Ecto neural progenitor cell (in vitro differentiated cells): ENCODE results near the gene FLNC.

ENCODE experiments used
- DNase-seq: peaks from one replicate; pipeline ENCODE4 v3.0.0-alpha.2; 2018; ENCODE audit warnings: low spot score

The FLNC gene

DNA sequence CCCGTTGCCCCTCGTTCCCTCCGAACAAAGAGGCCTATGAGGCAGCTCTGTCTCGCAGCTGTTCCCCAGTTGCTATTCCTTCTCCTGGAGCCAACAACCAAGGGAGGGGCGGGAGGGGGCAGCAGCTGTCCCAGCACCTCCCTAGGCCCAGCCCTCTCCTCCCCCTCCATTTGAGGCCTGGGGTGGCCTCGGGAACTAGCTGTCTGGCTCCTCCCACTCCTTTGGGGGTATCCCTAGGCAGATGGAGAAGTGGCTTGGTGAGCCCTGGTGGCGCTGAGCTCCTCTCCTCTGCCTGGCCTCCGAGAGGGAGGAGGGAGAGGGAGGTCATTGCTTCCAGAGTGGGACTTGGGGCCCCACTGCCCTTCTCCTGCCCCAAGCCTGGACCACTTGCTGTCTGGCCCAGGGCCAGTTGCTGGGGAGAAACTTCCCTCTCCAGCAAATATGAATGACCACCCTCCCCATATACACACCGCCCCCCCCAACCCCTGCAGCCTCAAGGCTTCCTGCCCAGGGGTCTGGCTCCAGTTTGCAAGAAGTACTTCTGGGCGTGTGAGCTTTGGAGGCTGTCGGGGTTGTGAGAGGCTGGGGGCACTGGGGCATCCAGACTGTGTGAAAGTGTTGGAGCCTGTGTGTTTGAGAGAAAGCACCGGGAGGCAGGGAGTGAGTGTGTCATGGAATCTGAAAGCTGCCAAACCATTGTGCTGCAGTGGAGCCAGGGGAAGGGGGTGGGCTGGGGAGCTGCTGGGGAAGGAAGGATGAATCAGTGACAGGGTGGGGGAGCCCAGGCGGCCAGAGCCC is 3.1 kb downstream of the FLNC start:
- peak; percentile 72 for DNase-seq

DNA sequence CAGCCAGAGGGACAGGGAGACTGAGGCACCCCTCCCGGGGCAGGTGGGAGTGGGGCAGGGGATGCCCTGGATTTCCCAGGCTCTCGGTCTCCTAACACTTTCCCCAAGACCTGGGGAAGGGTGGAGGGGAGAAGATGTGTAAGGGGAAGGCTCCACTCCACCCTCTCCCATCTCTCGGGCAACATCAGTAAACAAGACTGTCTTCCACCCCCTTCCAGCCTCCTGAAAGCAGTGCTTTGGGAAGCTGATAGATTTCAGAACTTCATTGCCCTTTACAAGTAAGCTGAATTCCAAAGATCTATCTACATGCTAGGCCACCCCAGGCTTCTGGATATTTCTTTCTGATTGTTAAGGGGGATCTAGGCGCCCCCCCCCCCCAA is 3.7 kb downstream of the FLNC start:
- DNase-seq = no peak

DNA sequence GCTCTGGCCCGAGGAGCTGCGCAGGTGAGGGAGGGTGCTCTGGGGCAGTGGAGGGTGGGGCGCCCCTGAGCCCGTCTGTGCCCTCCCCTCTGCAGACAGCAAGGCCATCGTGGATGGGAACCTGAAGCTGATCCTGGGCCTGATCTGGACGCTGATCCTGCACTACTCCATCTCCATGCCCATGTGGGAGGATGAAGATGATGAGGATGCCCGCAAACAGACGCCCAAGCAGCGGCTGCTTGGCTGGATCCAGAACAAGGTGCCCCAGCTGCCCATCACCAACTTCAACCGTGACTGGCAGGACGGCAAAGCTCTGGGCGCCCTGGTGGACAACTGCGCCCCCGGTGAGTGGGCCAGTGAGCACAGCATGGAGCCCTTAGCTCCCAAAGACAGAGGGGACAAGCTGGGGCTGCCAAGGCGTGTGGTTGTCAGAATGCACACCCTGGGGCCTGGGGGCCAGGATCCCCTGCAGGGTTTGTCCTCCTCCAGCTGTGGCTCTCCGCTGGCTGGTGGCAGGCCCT is 5.1 kb downstream of the FLNC start:
- DNase-seq = no peak

DNA sequence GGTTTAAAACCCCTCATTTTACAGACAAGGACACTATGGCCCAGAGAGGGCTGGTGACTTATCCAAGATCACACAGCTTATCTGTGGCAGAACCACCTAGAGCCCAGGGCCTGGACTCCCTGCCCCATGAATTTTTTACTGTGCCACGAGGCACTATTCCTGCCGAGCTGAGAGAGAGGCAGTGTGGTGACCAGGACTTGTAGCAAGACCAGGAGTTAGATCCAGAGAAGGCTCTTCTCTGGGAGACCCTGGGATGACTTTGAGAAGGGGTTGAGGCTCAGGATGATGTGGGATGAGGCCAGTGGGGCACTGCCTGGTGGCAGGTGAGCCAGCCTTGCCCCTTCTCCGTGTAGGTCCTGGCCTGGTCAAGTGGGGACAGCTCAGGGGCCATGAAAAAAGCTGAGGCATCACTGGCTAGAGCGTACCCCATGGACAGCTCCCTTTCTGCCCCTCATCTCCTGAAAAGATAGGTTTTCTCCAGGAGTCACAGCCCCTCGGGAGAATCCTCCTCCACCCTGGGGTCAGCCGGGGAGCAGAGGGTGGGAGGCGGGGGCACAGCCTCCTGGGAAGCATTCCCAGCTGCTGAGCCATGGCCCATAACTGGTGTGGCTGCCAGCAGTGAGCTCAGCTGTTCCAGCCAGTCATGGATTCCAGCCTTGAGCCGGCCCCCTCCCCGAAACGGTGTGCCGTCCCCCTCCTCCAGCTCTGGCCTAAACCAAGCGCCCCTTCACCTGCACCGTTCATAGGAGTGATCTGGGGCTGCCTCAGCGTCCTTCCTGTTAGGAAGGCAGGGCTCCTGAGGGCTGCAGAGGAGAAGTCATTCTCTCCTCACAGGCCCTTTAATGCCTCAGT is 5.8 kb downstream of the FLNC start:
- DNase-seq = no peak

DNA sequence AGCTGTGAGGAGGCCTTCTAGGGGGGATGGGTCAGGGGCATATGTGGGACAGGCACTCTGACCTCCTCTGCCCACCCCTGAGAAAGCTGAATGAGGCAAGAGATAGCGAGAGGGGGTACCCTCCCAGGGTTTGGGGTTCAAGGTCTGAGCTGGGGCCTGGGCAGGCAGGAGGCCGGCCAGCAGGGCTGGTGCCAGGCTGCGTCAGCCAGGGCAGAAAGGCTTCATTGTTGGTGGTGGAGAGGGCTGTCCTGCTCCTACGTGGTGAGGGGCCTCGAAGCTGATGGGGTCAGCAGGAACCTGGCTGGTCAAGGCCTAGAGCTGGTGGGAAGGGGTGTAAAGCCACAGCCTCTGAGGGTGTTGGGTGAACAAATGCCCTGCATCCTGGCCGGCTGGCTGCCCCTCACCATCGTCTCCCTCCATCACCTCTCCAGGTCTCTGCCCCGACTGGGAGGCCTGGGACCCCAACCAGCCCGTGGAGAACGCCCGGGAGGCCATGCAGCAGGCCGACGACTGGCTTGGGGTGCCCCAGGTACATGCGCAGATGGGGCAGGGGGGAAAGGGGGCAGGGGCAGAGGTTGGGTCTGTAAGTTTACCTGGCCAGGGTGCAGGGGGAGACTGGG is 6.6 kb downstream of the FLNC start:
- no peak for DNase-seq

DNA sequence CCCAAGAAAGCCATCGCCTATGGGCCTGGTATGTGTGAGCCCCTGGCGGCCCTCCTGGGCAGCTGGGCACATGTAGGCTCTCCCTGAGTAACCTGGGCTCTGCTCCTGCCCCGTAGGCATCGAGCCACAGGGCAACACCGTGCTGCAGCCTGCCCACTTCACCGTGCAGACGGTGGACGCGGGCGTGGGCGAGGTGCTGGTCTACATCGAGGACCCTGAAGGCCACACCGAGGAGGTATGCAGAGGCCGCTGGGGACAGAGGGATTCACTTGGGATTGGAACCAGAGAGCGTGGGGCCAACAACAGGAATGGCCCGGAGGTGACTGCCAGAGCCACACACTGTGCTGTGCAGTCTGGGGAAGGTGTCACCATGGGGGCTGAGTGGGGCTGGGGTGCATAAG is 7.3 kb downstream of the FLNC start:
- no peak for DNase-seq

DNA sequence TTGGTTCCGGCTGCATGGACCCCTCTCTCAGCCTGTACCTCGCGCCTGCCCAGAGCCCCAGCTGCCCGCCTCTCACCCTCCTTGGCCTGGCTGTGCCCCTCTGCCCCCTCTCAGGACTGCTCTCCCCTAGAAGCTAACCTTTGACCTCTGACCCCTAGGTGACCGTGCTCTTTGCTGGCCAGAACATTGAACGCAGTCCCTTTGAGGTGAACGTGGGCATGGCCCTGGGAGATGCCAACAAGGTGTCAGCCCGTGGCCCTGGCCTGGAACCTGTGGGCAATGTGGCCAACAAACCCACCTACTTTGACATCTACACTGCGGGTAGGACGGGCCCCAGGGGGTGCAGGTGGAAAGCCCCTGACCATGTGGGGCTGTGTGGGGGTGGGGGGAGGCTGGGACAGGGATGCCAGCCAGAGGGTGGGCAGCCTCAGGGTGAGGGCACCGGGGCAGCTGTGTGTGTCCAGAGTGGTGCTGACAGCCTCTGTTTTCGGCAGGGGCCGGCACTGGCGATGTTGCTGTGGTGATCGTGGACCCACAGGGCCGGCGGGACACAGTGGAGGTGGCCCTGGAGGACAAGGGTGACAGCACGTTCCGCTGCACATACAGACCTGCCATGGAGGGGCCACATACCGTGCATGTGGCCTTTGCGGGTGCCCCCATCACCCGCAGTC is 8.0 kb downstream of the FLNC start:
- no peak for DNase-seq

DNA sequence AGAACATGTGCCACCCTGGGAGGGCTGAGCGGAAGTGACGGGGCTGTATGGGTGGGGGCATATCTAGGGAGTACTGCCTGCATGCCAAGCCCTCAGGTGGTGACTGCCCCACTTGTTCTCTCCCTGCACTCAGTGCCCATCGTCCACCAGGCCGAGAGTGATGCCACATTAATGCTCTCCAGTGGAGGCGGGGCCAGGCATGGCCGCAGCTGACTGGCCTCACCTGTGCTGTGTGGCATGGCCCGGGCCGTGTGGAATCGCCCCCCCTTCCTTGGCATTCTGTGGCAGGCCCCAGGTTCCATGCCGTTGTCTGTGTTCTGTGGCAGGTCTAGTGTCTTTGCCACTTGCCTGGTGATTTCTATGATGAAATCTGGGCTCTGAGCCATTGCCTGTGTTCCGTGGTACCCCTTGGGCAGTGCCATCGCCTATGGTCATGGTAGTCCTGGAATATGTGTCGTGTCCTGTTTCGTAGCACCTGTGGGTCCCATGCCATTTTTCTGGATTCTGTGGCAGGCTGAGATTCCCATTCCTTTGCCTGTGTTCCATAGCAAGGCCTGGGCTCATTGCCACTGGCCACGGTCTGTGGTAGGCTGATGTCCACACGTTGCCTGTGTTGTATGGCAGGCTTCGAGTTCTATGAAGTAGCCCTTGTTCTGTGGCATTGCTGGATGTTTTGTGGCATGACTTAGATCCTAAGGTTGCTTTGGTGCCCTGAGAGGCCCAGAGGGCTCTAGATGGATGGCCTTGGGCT is 8.9 kb downstream of the FLNC start:
- DNase-seq = no peak

DNA sequence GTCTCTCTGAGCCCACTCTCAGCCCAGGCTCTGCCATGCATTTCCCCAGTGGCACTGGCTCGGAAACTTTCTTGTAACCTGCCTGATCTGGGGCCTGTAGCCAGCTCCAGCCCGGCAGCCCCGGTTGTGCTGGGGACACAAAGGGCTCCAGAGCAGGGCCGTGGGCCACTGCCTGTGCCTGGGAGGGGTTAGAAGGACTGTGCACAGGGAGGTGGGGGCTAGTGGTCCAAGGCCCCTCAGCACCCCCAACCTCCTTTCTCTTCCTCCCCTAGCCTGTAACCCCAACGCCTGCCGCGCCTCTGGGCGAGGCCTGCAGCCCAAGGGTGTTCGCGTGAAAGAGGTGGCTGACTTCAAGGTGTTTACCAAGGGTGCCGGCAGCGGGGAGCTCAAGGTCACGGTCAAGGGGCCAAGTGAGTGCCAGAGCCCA is 9.6 kb downstream of the FLNC start:
- no peak for DNase-seq

DNA sequence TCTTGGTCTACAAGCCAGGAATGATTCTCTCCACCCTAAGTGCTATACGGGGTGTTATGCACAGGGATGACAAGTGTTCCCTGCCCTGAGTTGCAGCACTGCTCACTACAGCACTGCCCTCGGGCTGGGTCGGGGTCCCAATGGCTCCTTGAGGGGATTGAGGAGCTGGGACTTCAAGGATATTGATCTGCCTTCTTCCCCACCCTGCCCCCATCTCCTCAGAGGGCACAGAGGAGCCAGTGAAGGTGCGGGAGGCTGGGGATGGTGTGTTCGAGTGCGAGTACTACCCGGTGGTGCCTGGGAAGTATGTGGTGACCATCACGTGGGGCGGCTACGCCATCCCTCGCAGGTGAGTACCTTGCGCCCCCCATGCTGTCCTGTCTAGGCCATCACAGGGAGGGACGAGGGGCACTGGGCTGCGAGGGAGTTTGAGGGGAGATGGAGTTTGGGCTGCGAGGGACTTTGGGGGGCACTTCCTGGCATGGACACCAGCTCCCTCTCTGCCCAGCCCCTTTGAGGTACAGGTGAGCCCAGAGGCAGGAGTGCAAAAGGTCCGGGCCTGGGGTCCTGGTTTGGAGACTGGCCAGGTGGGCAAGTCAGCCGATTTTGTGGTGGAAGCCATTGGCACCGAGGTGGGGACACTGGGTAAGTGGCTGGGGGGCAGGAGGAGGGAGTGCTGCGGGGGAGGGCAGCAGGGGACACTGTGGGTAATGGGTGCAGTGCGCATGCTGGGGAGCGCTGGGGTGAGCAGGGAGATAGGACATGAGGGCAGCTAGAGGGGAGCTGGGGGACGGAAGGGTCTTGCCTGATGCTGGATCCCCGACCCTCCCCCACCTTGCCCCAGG is 10.3 kb downstream of the FLNC start:
- DNase-seq = no peak

DNA sequence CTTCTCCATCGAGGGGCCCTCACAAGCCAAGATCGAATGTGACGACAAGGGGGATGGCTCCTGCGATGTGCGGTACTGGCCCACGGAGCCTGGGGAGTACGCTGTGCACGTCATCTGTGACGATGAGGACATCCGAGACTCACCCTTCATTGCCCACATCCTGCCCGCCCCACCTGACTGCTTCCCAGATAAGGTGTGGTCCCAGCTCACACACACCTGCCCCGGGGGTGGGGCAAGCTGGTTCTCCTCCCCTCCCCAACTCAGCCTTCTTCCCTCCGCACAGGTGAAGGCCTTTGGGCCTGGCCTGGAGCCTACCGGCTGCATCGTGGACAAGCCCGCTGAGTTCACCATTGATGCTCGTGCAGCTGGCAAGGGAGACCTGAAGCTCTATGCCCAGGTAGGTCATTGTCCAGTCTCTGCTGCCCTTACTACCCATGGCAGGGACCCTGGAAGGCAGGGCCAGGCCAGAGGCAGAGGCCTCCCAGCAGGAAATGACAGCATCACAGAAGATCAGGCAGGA is 11.0 kb downstream of the FLNC start:
- DNase-seq = no peak

DNA sequence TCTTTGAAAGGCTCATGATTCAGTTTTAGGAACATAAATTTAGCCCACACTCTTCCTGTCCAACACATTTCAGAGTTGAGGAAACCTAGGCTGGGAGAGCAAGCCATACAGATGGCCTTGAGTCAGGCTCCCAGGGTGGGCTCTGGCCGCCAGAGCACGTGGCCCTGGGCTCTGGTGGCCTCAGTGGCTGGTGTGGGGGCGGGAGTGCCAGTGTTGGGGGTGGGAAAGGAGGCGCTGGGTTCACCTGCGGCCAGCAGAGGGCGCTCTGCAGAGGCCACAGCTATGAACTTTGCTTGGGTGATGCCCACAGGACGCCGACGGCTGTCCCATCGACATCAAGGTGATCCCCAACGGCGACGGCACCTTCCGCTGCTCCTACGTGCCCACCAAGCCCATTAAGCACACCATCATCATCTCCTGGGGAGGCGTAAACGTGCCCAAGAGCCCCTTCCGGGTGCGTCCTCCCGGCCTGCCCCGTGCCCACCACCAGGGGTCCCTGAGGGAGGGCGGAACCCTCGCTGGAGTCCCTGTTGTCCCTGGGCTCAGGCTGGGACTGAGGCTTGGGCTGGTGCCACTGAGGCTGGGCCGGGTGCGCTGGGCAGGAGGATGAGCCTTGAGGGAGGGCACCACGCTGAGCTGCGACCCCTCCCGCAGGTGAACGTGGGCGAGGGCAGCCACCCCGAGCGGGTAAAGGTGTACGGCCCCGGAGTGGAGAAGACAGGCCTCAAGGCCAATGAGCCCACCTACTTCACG is 11.9 kb downstream of the FLNC start:
- DNase-seq = peak; percentile 80

DNA sequence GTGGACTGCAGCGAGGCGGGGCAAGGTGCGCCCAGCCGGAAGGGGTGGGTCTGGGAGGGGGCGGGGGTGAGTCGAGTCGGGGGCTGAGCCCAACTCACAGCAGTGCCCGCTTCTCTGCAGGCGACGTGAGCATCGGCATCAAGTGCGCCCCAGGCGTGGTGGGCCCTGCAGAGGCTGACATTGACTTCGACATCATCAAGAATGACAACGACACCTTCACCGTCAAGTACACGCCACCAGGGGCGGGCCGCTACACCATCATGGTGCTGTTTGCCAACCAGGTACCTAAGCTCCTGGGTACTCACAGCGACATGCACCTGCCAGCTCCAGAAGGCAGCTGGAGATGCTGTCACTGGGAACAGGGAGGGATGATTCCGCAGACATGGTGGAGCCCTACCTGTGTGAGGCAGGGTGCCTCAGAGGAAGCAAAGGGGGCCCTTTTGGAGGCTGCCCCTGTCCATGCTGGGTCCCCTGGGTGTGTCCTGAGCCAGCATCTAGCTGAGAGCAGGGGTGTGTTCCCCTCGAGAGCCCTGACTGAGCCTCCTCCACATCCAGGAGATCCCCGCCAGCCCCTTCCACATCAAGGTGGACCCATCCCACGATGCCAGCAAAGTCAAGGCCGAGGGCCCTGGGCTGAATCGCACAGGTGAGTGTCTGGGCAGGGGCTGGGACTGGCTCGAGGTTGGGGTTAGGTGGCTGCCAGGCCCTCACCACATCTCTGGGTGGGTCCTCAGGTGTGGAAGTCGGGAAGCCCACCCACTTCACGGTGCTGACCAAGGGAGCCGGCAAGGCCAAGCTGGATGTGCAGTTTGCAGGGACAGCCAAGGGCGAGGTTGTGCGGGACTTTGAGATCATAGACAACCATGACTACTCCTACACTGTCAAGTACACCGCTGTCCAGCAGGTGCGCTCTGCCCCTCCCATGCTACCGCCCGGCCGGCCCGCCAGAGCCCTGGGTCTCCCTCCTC is 12.8 kb downstream of the FLNC start:
- no peak for DNase-seq

DNA sequence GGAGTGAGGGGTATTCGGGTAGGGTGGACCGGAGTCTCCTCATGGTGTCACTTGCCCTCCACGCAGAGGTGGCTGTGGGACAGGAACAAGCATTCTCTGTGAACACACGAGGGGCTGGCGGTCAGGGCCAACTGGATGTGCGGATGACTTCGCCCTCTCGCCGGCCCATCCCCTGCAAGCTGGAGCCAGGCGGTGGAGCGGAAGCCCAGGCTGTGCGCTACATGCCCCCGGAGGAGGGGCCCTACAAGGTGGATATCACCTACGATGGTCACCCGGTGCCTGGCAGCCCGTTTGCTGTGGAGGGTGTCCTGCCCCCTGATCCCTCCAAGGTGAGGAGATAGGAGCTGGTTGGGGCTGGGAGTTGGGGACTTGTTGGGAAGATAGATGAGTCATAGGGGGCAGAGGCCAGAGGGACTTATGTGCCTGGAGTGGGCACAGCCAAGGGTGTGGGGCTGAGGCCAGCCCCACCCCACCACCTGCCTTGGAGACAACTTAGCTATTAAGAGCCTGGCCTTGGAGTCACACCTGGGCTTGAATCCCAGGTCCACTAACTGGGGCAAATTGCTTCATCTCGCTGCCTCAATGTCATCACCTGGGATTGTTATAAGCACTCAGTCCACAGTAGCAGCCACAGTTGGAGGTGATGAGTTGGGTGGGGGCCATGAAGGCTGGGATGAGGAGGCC is 13.9 kb downstream of the FLNC start:
- no peak for DNase-seq

DNA sequence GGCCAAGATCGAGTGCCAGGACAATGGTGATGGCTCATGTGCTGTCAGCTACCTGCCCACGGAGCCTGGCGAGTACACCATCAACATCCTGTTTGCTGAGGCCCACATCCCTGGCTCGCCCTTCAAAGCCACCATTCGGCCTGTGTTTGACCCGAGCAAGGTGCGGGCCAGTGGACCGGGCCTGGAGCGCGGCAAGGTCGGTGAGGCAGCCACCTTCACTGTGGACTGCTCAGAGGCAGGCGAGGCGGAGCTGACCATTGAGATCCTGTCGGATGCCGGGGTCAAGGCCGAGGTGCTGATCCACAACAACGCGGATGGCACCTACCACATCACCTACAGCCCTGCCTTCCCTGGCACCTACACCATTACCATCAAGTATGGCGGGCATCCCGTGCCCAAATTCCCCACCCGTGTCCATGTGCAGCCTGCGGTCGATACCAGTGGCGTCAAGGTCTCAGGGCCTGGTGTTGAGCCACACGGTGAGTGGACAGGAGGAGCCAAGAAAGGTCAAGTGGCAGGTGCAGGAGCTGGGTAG is 14.6 kb downstream of the FLNC start:
- DNase-seq = no peak

DNA sequence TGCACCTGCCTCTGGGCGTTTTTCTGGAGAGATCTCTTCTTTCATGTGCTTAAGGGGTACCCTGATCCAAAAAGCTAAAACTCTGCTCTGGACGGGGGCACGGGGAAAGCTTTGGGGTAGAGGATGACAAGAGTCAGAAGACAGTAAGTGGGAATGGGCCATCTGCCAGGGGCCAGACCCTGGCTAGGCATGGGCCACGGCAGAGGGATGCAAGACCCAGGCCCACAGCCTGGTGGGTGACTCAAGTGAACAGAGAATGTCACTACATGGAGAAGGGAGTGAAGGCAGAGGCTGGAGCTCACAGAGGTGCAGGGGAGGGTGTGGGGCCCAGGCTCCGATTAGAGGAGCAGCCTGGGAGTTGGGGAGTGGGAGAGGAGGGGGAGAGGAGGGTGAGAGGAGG is 15.3 kb downstream of the FLNC start:
- no peak for DNase-seq

DNA sequence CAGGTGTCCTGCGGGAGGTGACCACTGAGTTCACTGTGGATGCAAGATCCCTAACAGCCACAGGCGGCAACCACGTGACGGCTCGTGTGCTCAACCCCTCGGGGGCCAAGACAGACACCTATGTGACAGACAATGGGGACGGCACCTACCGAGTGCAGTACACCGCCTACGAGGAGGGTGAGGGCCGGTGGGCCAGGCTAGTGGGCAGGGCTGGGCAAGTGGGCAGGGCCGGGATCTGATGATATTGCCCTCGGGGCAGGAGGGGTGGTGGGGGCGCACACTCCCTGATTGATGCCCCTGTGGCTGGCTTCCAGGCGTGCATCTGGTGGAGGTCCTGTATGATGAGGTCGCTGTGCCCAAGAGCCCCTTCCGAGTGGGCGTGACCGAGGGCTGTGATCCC is 15.8 kb downstream of the FLNC start:
- DNase-seq = no peak
